SK-N-SH (cell line): ENCODE measurements around the gene FIGN. TPM values are rescaled to one million over a fixed set of nuclear protein-coding genes. Genes with fewer than 3 reads are reported as not detected.
A peak's percentile ranks its signal among the peaks of the same experiment; 100 is the strongest.

ENCODE experiments used
- CTCF ChIA-PET: fragments of 300-600, 350-600 bp; formaldehyde crosslinking; extraction: SDS; loops from one replicate; lab custom pipeline; 2021; lab: Yijun Ruan, JAX
- POLR2A ChIA-PET: fragments of 350-600 bp; sonication (Branson Sonifier 250); formaldehyde crosslinking; extraction: SDS; loops from one replicate; lab custom pipeline; 2020; ENCODE audit warnings: antibody characterized with exemption, inconsistent platforms; lab: Yijun Ruan, JAX
- DNase-seq: peaks from one replicate; pipeline ENCODE4 v3.0.0; 2012
- H2AFZ ChIP-seq: fragments of 200-600 bp; sonication (generic); 2 replicates; pipeline ENCODE4 v1.8.1; 2016; ENCODE audit warnings: antibody characterized with exemption, mild to moderate bottlenecking, low read depth
- H3F3A ChIP-seq: fragments of 200-600 bp; sonication (generic); replicated peaks from 2 replicates; pipeline ENCODE3; 2016; ENCODE audit warnings: antibody characterized with exemption, mild to moderate bottlenecking; ENCODE audit not compliant: insufficient read depth
- H3K27ac ChIP-seq, 2 experiments: fragments of 200-500 bp in 1 of 2; fragments of 200-600 bp in 1 of 2; sonication (Bioruptor generic) in 1 of 2; sonication (generic), shearing (Covaris generic) in 1 of 2; 2 replicates each; pipeline versions ENCODE4 v1.5.1 to v1.6.1; 2014 to 2016; ENCODE audit warnings: low read depth in 2 of 2, inconsistent platforms in 1 of 2, low read length in 1 of 2, mild to moderate bottlenecking in 1 of 2, mixed read lengths in 1 of 2
- H3K27me3 ChIP-seq: fragments of 200-600 bp; sonication (generic), shearing (Covaris generic); 2 replicates; pipeline ENCODE4 v1.6.1; 2016; ENCODE audit warnings: mixed run types; ENCODE audit not compliant: insufficient read depth
- H3K36me3 ChIP-seq, 2 experiments: fragments of 200-500 bp in 1 of 2; fragments of 200-600 bp in 1 of 2; sonication (Bioruptor generic) in 1 of 2; sonication (generic) in 1 of 2; replicated peaks in 1 of 2; 2 replicates each; pipeline versions ENCODE3 to v1.5.1; 2014 to 2016; ENCODE audit warnings: low read length in 1 of 2, mild to moderate bottlenecking in 1 of 2; ENCODE audit not compliant: insufficient read depth in 2 of 2, control insufficient read depth in 1 of 2
- H3K4me1 ChIP-seq, 2 experiments: fragments of 200-500 bp in 1 of 2; fragments of 200-600 bp in 1 of 2; sonication (Bioruptor generic) in 1 of 2; sonication (generic), shearing (Covaris generic) in 1 of 2; 2 replicates each; pipeline versions ENCODE4 v1.5.1 to v1.6.1; 2014 to 2016; ENCODE audit warnings: low read depth in 1 of 2, low read length in 1 of 2, mixed run types in 1 of 2; ENCODE audit not compliant: insufficient read depth in 2 of 2, control insufficient read depth in 1 of 2
- H3K4me2 ChIP-seq: fragments of 200-600 bp; sonication (generic), shearing (Covaris generic); 2 replicates; pipeline ENCODE4 v1.6.1; 2017; ENCODE audit warnings: mixed run types
- H3K4me3 ChIP-seq, 2 experiments: fragments of 200-500 bp in 1 of 2; fragments of 200-600 bp in 1 of 2; sonication (Bioruptor generic) in 1 of 2; sonication (generic), shearing (Covaris generic) in 1 of 2; 2 replicates each; pipeline versions ENCODE4 v1.5.1 to v1.8.1; 2014 to 2016; ENCODE audit warnings: low read depth in 2 of 2, inconsistent platforms in 1 of 2, low read length in 1 of 2, mild to moderate bottlenecking in 1 of 2, mixed read lengths in 1 of 2, moderate library complexity in 1 of 2
- H3K79me2 ChIP-seq: fragments of 200-600 bp; sonication (generic); 2 replicates; pipeline ENCODE4 v1.8.1; 2017; ENCODE audit warnings: mild to moderate bottlenecking; ENCODE audit not compliant: insufficient read depth
- H3K9ac ChIP-seq: fragments of 200-600 bp; sonication (generic); 2 replicates; pipeline ENCODE4 v1.6.1; 2017; ENCODE audit warnings: mixed run types
- H3K9me2 ChIP-seq: fragments of 200-600 bp; sonication (generic); 2 replicates; pipeline ENCODE4 v1.6.1; 2017; ENCODE audit warnings: mixed run types
- H3K9me3 ChIP-seq: fragments of 200-600 bp; sonication (generic); 2 replicates; pipeline ENCODE4 v1.6.1; 2017; ENCODE audit warnings: mixed run types, mild to moderate bottlenecking, moderate library complexity
- H4K20me1 ChIP-seq: fragments of 200-600 bp; sonication (generic); 2 replicates; pipeline ENCODE4 v1.6.1; 2017; ENCODE audit warnings: mild to moderate bottlenecking, mixed run types; ENCODE audit not compliant: insufficient read depth
- EP300 ChIP-seq, 2 experiments: IDR thresholded peaks; 2 replicates each; pipeline versions ENCODE4 v1.4.0 to v1.6.1; 2012; ENCODE audit warnings: borderline replicate concordance in 1 of 2, low read depth in 1 of 2, low read length in 1 of 2
- EZH2phosphoT487 ChIP-seq: fragments of 200-600 bp; sonication (generic); IDR thresholded peaks from 2 replicates; pipeline ENCODE4 v1.6.1; 2017; ENCODE audit warnings: low read depth, mixed run types, mild to moderate bottlenecking, antibody characterized with exemption, moderate library complexity, borderline replicate concordance
- FOSL2 ChIP-seq: IDR thresholded peaks from 2 replicates; pipeline ENCODE4 v1.4.0; 2012; ENCODE audit warnings: low read depth, mild to moderate bottlenecking, moderate library complexity, borderline replicate concordance
- GATA2 ChIP-seq: sonication (generic); formaldehyde crosslinking; IDR thresholded peaks from 2 replicates; pipeline ENCODE4 v1.5.0; 2020; ENCODE audit warnings: mild to moderate bottlenecking, missing genetic modification reagents
- MEF2A ChIP-seq: IDR thresholded peaks from 2 replicates; pipeline ENCODE4 v1.4.0; 2012; ENCODE audit warnings: low read depth, borderline replicate concordance
- MXI1 ChIP-seq: IDR thresholded peaks from 2 replicates; pipeline ENCODE4 v1.6.1; 2012; ENCODE audit warnings: mild to moderate bottlenecking, low read depth, low read length, improper control_type of control experiment
- RCOR1 ChIP-seq: fragments of 150-350 bp; IDR thresholded peaks from 2 replicates; pipeline ENCODE4 v1.6.1; 2017; ENCODE audit warnings: antibody characterized with exemption, low read length
- TAF1 ChIP-seq: IDR thresholded peaks from 2 replicates; pipeline ENCODE4 v1.6.1; 2012; ENCODE audit warnings: low read depth, mild to moderate bottlenecking, low read length, moderate library complexity, borderline replicate concordance
- WGBS: methylation state at CpG from one replicate; pipeline ENCODE4 v1.1.6; 2017; ENCODE audit warnings: low lambda C conversion rate; 5-methylcytosine and 5-hydroxymethylcytosine counted together
- polyA plus RNA-seq, 3 experiments: library from polyadenylated mRNA; depleted of rRNA; stranded (reverse); fragments of >200 nt; gene quantifications; 2 replicates each; pipeline ENCODE4 v1.2.3, GENCODE V29; 2012

The FIGN gene
- polyA plus RNA-seq, 1 of the 3 experiments (the other 2 are of a cell fraction): 0.74 TPM

- Histone ChIP-seq H3K9me3 (no peaks in the 10 kb centered on the region), H3K36me3 (no peaks in the 10 kb centered on the region), H3K9me2 (no peaks in the 10 kb centered on the region), H2AFZ (no peak overlapping the region), H3K79me2 (no peaks in the 10 kb centered on the region), H3K4me1 (peaks cover 0 to 12% of the 10 kb centered on the region in 2 experiments; a peak in 2 of 4 replicates), H3K4me3 (no peak overlapping the region), H3K27me3 (no peaks in the 10 kb centered on the region), H3F3A (no peaks in the 10 kb centered on the region), H4K20me1 (no peaks in the 10 kb centered on the region), H3K9ac (no peak overlapping the region), H3K27ac (no peak overlapping the region), H3K4me2 (no peak overlapping the region)
- WGBS: 100% methylated on average over 1 of the region's 1 CpG
- no peak for DNase-seq
- CTCF ChIA-PET: interaction anchor here (0.9 to 1.4 kb wide), 4 partner anchors 25 to 303 kb away, joined by 3 to 4 read pairs (median 3); partner anchors contain the start of gene FIGN
- TF ChIP-seq EP300 (IDR thresholded peaks at IDR 0.05; ENCODE audit: borderline replicate concordance in 1 of 2, low read depth in 1 of 2, low read length in 1 of 2) (no peak), MXI1 (no peak), TAF1 (no peak), GATA2 (no peak), MEF2A (no peak), EZH2phosphoT487 (no peak), FOSL2 (no peak)
- POLR2A ChIA-PET: no interaction called here
Measured at GRCh38 chr2:163649080-163649479, 86.7 kb downstream of the FIGN start.

GRCh38 chr2:163647300-163647699 is 88.5 kb downstream of the FIGN start:
- no peak overlapping the region for H3K9ac ChIP-seq
- no peaks in the 10 kb centered on the region for H3K36me3 ChIP-seq
- H2AFZ ChIP-seq: no peak overlapping the region
- no peak for DNase-seq
- no peaks in the 10 kb centered on the region for H3F3A ChIP-seq
- CTCF ChIA-PET: interaction anchor here (0.7 to 1.2 kb wide), 3 partner anchors 9 to 24 kb away, joined by 3 to 6 read pairs (median 3); no protein-coding TSS in a partner anchor
- no peak overlapping the region for H3K4me2 ChIP-seq
- no peak overlapping the region for H3K4me3 ChIP-seq
- H3K79me2 ChIP-seq: no peaks in the 10 kb centered on the region; the same call in 1 of the 2 replicates
- POLR2A ChIA-PET: no interaction called here
- H3K9me2 ChIP-seq: no peaks in the 10 kb centered on the region
- H3K4me1 ChIP-seq: peaks cover 0 to 12% of the 10 kb centered on the region in 2 experiments; a peak in 2 of 4 replicates
- peak; percentile 39; the same call in 1 of the 2 replicates for TF ChIP-seq GATA2
- TF ChIP-seq RCOR1: no peak; the same call in 1 of the 2 replicates
- no peaks in the 10 kb centered on the region for H3K9me3 ChIP-seq
- H4K20me1 ChIP-seq: no peaks in the 10 kb centered on the region
- H3K27ac ChIP-seq: peak overlapping the region in 1 of 2 experiments; percentile 60; a peak in 2 of 4 replicates
- no peaks in the 10 kb centered on the region for H3K27me3 ChIP-seq

GRCh38 chr2:163646687-163647086 is 89.1 kb downstream of the FIGN start:
- H3K4me2 ChIP-seq: no peak overlapping the region
- CTCF ChIA-PET: interaction anchor here (0.8 to 1.2 kb wide), 2 partner anchors 9 kb away, joined by 3 to 6 read pairs; no protein-coding TSS in a partner anchor
- no peak overlapping the region for H3K9ac ChIP-seq
- 0 out of 4 replicates have a peak, but pooled peaks of 1 of the 2 experiments have one; percentile 5 for TF ChIP-seq EP300 (IDR thresholded peaks at IDR 0.05; ENCODE audit: borderline replicate concordance in 1 of 2, low read depth in 1 of 2, low read length in 1 of 2)
- TF ChIP-seq GATA2: no peak
- 100% methylated on average over 1 of the region's 1 CpG for WGBS
- H3K9me3 ChIP-seq: no peaks in the 10 kb centered on the region
- DNase-seq: no peak
- no peak overlapping the region for H2AFZ ChIP-seq
- H4K20me1 ChIP-seq: no peaks in the 10 kb centered on the region
- POLR2A ChIA-PET: no interaction called here
- peak overlapping the region in 1 of 2 experiments; percentile 60; a peak in 2 of 4 replicates for H3K27ac ChIP-seq
- H3K9me2 ChIP-seq: no peaks in the 10 kb centered on the region
- H3F3A ChIP-seq: no peaks in the 10 kb centered on the region
- peaks cover 0 to 12% of the 10 kb centered on the region in 2 experiments; a peak in 2 of 4 replicates for H3K4me1 ChIP-seq
- no peak overlapping the region for H3K4me3 ChIP-seq
- no peaks in the 10 kb centered on the region; the same call in 1 of the 2 replicates for H3K79me2 ChIP-seq
- H3K36me3 ChIP-seq: no peaks in the 10 kb centered on the region
- H3K27me3 ChIP-seq: no peaks in the 10 kb centered on the region
